ENCODE measurements around the gene CKM. TPM values are rescaled to one million over a fixed set of nuclear protein-coding genes. Genes with fewer than 3 reads are reported as not detected.
"Not testable (repeated sequence)": the region's sequence is repeated elsewhere in the genome, so short reads cannot be mapped to it uniquely, and the experiment has no call there.

The CKM gene
- total RNA-seq, 2 donors from 2014 or later: 0.29 TPM; not detected in 1

GRCh38 chr19:45279587-45280192, 43.0 kb downstream of the CKM start:
- Mint-ChIP-seq H3K27ac (no peak overlapping the region), H3K36me3 (peaks cover 5% of the 10 kb centered on the region)

GRCh38 chr19:45278087-45278486, 44.6 kb downstream of the CKM start:
- DNase-seq (ENCODE audit: low spot score) (no peak), ATAC-seq (no peak)
- Mint-ChIP-seq H3K36me3 (no peaks in the 10 kb centered on the region), H3K27ac (no peak overlapping the region), H3K9me3 (no peaks in the 10 kb centered on the region), H3K27me3 (no peaks in the 10 kb centered on the region), H3K4me3 (no peak overlapping the region), H3K4me1 (ENCODE audit: low read depth in 2 of 2) (no peaks in the 10 kb centered on the region)

More at GRCh38 chr19:45279587-45280192, 43.0 kb downstream of the CKM start:
- Mint-ChIP-seq H3K4me3 (no peak overlapping the region), H3K4me1 (ENCODE audit: low read depth in 2 of 2) (peaks cover 0 to 4% of the 10 kb centered on the region in 2 donors), H3K27me3 (no peaks in the 10 kb centered on the region), H3K9me3 (no peaks in the 10 kb centered on the region)
- ATAC-seq (no peak), DNase-seq (ENCODE audit: low spot score) (no peak)

GRCh38 chr19:45276284-45276687, 46.4 kb downstream of the CKM start:
- Mint-ChIP-seq H3K27ac (no peak overlapping the region), H3K9me3 (no peaks in the 10 kb centered on the region), H3K4me3 (no peak overlapping the region), H3K36me3 (no peaks in the 10 kb centered on the region), H3K4me1 (ENCODE audit: low read depth in 2 of 2) (no peaks in the 10 kb centered on the region), H3K27me3 (no peaks in the 10 kb centered on the region)
- DNase-seq (ENCODE audit: low spot score): no peak
- no peak for ATAC-seq

- no peak overlapping the region for H3K4me3 Mint-ChIP-seq
- no peak overlapping the region for H3K27ac Mint-ChIP-seq
- DNase-seq (ENCODE audit: low spot score): no peak
- no peaks in the 10 kb centered on the region for H3K9me3 Mint-ChIP-seq
- ATAC-seq: no peak
- H3K27me3 Mint-ChIP-seq: no peaks in the 10 kb centered on the region
- H3K36me3 Mint-ChIP-seq: no peaks in the 10 kb centered on the region
- no peaks in the 10 kb centered on the region for H3K4me1 Mint-ChIP-seq (ENCODE audit: low read depth in 2 of 2)
Measured at GRCh38 chr19:45275370-45275971, 47.2 kb downstream of the CKM start.

- no peak overlapping the region for H3K4me3 Mint-ChIP-seq
Measured at GRCh38 chr19:45273521-45273855, 49.2 kb downstream of the CKM start.

GRCh38 chr19:45271735-45272108, 51.0 kb downstream of the CKM start:
- peaks cover 0 to 3% of the 10 kb centered on the region in 2 donors for H3K4me1 Mint-ChIP-seq (ENCODE audit: low read depth in 2 of 2)
- no peaks in the 10 kb centered on the region for H3K9me3 Mint-ChIP-seq
- no peaks in the 10 kb centered on the region for H3K36me3 Mint-ChIP-seq

More at GRCh38 chr19:45273521-45273855, 49.2 kb downstream of the CKM start:
- no peaks in the 10 kb centered on the region for H3K9me3 Mint-ChIP-seq
- H3K27ac Mint-ChIP-seq: no peak overlapping the region
- ATAC-seq (no peak), DNase-seq (ENCODE audit: low spot score) (no peak)
- H3K4me1 Mint-ChIP-seq (ENCODE audit: low read depth in 2 of 2): no peaks in the 10 kb centered on the region
- H3K36me3 Mint-ChIP-seq: no peaks in the 10 kb centered on the region
- H3K27me3 Mint-ChIP-seq: no peaks in the 10 kb centered on the region

GRCh38 chr19:45271098-45271734, 51.5 kb downstream of the CKM start:
- Mint-ChIP-seq H3K27ac (no peak overlapping the region), H3K4me3 (no peak overlapping the region), H3K27me3 (no peaks in the 10 kb centered on the region), H3K36me3 (no peaks in the 10 kb centered on the region), H3K4me1 (ENCODE audit: low read depth in 2 of 2) (peaks cover 0 to 3% of the 10 kb centered on the region in 2 donors), H3K9me3 (no peaks in the 10 kb centered on the region)
- ATAC-seq (no peak), DNase-seq (ENCODE audit: low spot score) (no peak)

More at GRCh38 chr19:45271735-45272108, 51.0 kb downstream of the CKM start:
- no peak for ATAC-seq
- no peaks in the 10 kb centered on the region for H3K27me3 Mint-ChIP-seq
- no peak for DNase-seq (ENCODE audit: low spot score)
- no peak overlapping the region for H3K4me3 Mint-ChIP-seq
- H3K27ac Mint-ChIP-seq: no peak overlapping the region

- H3K4me1 Mint-ChIP-seq (ENCODE audit: low read depth in 2 of 2); H3K4me3 Mint-ChIP-seq; H3K27me3 Mint-ChIP-seq; DNase-seq (ENCODE audit: low spot score); H3K9me3 Mint-ChIP-seq; H3K27ac Mint-ChIP-seq; H3K36me3 Mint-ChIP-seq; ATAC-seq: not testable (repeated sequence)
Measured at GRCh38 chr19:45269939-45270338, 52.7 kb downstream of the CKM start.

GRCh38 chr19:45267296-45267695, 55.4 kb downstream of the CKM start:
- no peak for ATAC-seq
- Mint-ChIP-seq H3K27me3 (no peaks in the 10 kb centered on the region), H3K9me3 (no peaks in the 10 kb centered on the region), H3K36me3 (no peaks in the 10 kb centered on the region), H3K27ac (no peak overlapping the region), H3K4me1 (ENCODE audit: low read depth in 2 of 2) (peaks cover 0 to 7% of the 10 kb centered on the region in 2 donors), H3K4me3 (no peak overlapping the region)
- no peak for DNase-seq (ENCODE audit: low spot score)

GRCh38 chr19:45265375-45265774, 57.3 kb downstream of the CKM start:
- Mint-ChIP-seq H3K9me3 (no peaks in the 10 kb centered on the region), H3K27ac (no peak overlapping the region), H3K4me3 (no peak overlapping the region), H3K4me1 (ENCODE audit: low read depth in 2 of 2) (peaks cover 0 to 7% of the 10 kb centered on the region in 2 donors), H3K27me3 (no peaks in the 10 kb centered on the region), H3K36me3 (no peaks in the 10 kb centered on the region)
- ATAC-seq: peak in 1 of 2 donors; percentile 27
- DNase-seq (ENCODE audit: low spot score): no peak

GRCh38 chr19:45264781-45265317, 57.8 kb downstream of the CKM start:
- Mint-ChIP-seq H3K4me1 (ENCODE audit: low read depth in 2 of 2) (peaks cover 0 to 7% of the 10 kb centered on the region in 2 donors), H3K27ac (no peak overlapping the region), H3K4me3 (no peak overlapping the region), H3K36me3 (no peaks in the 10 kb centered on the region), H3K9me3 (no peaks in the 10 kb centered on the region), H3K27me3 (no peaks in the 10 kb centered on the region)
- ATAC-seq (peak in 1 of 2 donors; percentile 38), DNase-seq (ENCODE audit: low spot score) (no peak)

GRCh38 chr19:45263013-45263412, 59.7 kb downstream of the CKM start:
- Mint-ChIP-seq H3K4me3 (no peak overlapping the region), H3K27ac (no peak overlapping the region), H3K4me1 (ENCODE audit: low read depth in 2 of 2) (peaks cover 0 to 7% of the 10 kb centered on the region in 2 donors), H3K9me3 (no peaks in the 10 kb centered on the region), H3K36me3 (no peaks in the 10 kb centered on the region), H3K27me3 (no peaks in the 10 kb centered on the region)
- ATAC-seq: no peak
- DNase-seq (ENCODE audit: low spot score): no peak

GRCh38 chr19:45262570-45262969, 60.1 kb downstream of the CKM start:
- Mint-ChIP-seq H3K27ac (no peak overlapping the region), H3K27me3 (no peaks in the 10 kb centered on the region), H3K4me1 (ENCODE audit: low read depth in 2 of 2) (peaks cover 0 to 7% of the 10 kb centered on the region in 2 donors), H3K4me3 (no peak overlapping the region), H3K9me3 (no peaks in the 10 kb centered on the region), H3K36me3 (no peaks in the 10 kb centered on the region)
- ATAC-seq (no peak), DNase-seq (ENCODE audit: low spot score) (no peak)

GRCh38 chr19:45258862-45259261, 63.8 kb downstream of the CKM start:
- Mint-ChIP-seq H3K4me1 (ENCODE audit: low read depth in 2 of 2) (peaks cover 8 to 15% of the 10 kb centered on the region in 2 donors), H3K4me3 (no peak overlapping the region), H3K36me3 (no peaks in the 10 kb centered on the region), H3K27ac (no peak overlapping the region), H3K9me3 (no peaks in the 10 kb centered on the region), H3K27me3 (no peaks in the 10 kb centered on the region)
- DNase-seq (ENCODE audit: low spot score) (no peak), ATAC-seq (no peak)

Measured in natural killer cell treated with Interleukin-12 subunit alpha and Interleukin-12 subunit beta and Interleukin-15 and Interleukin-18, amount 100 ng/mL, for 72 hours (primary cell).